GM18517 (cell line): ENCODE data around the gene KRTAP4-3.
"Not testable (repeated sequence)": the region's sequence is repeated elsewhere in the genome, so short reads cannot be mapped to it uniquely, and the experiment has no call there.

Source experiments
- ATAC-seq: cut with Tn5 transposase; IDR thresholded peaks from one replicate; pipeline ENCODE4 v1.9.1; 2021; ENCODE audit warnings: mild to moderate bottlenecking, moderate library complexity; ENCODE audit not compliant: unreplicated experiment

Gene KRTAP4-3

DNA sequence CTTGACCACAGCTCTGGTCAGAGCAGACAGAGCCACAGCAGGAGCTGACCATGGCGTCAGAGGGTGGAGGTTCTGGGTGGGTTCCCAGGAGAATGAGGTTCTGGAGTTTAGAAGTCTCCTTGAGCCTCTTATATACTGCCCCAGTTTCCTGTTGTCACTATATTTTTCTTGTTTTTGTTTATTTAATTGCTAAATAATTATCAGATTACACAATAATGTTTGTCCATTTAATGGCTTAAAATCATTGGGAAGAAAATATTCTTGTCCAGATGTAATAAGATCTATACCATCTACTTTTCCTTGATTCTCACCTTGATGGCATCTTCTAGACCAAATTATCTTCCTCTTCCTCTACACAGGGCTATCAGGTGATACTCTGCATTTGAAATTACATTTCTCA lies at the start of gene KRTAP4-3:
Gene KRTAP4-3 (minus strand): TSS at position 101 of the 400 bp plus-strand sequence. CDS start 49 bp downstream, at position 52.
- no peak for ATAC-seq

DNA sequence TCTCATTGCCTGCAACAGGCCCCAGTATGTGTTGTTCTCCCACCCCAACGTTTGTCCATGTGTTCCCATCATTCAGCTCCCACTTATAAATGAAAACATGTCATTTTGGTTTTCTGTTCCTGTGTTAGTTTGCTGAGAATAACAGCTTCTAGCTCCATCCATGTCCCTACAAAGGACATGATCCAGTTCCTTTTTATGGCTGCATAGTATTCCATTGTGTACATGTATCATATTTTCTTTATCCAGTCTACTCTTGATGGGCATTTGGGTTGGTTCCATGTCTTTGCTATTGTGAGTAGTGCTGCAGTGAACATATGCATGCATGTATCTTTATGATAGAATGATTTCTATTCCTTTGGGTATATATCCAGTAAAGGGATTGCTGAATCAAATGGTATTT lies 47.7 kb upstream of the KRTAP4-3 start:
- ATAC-seq = no peak

- ATAC-seq = no peak
These were observed 44.6 kb upstream of the KRTAP4-3 start for GRCh38 chr17:41212524-41213169.

- no peak for ATAC-seq
These were observed 43.9 kb upstream of the KRTAP4-3 start for GRCh38 chr17:41211845-41212466.

- ATAC-seq = no peak
These were observed 31.5 kb upstream of the KRTAP4-3 start for GRCh38 chr17:41199421-41200078.

DNA sequence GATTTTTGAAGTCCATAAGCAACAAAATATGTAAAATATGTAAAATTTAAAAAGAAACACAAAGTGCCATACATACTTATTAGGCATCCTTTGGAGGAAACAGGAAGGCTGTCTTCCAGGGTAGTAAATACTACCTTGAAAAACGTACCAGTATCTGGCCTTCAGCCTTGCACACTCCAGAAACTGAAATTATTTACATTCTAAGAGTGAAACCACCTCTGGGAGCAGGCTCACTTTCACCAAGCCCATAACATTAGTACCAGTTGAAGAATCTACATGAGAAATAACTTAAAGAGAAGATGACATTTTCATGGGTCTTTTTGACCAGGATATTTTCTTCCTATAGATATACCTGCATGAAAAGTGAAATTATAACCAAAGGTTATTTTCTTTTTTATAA lies 28.0 kb upstream of the KRTAP4-3 start:
- ATAC-seq = no peak

GRCh38 chr17:41190328-41190727 lies 22.3 kb upstream of the KRTAP4-3 start:
- no peak for ATAC-seq

DNA sequence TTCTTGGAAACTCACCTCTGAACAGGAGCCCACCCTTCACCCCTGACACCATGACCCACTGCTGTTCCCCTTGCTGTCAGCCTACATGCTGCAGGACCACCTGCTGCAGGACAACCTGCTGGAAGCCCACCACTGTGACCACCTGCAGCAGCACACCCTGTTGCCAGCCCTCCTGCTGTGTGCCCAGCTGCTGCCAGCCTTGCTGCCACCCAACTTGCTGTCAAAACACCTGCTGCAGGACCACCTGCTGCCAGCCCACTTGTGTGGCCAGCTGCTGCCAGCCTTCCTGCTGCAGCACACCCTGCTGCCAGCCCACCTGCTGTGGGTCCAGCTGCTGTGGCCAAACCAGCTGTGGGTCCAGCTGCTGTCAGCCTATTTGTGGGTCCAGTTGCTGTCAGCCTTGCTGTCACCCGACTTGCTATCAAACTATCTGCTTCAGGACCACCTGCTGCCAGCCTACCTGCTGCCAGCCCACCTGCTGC lies 21.9 kb upstream of the KRTAP4-3 start, which contains the start of gene KRTAP9-1:
Gene KRTAP9-1 (plus strand): TSS at position 51 of the 482 bp plus-strand sequence. CDS start 0 bp downstream, at position 51.
- not testable (repeated sequence) for ATAC-seq

- ATAC-seq = no peak
These were observed 18.9 kb upstream of the KRTAP4-3 start for GRCh38 chr17:41186872-41187271.

- no peak for ATAC-seq
These were observed 17.0 kb upstream of the KRTAP4-3 start for GRCh38 chr17:41185001-41185400.

GRCh38 chr17:41184480-41184961 lies 16.5 kb upstream of the KRTAP4-3 start, which contains the start of gene KRTAP4-1:
TSS of gene KRTAP4-1 (minus strand) at chr17:41184911. CDS start at chr17:41184854, 57 bp downstream.
- no peak for ATAC-seq

- no peak for ATAC-seq
These were observed 11.0 kb upstream of the KRTAP4-3 start for GRCh38 chr17:41178843-41179616.

DNA sequence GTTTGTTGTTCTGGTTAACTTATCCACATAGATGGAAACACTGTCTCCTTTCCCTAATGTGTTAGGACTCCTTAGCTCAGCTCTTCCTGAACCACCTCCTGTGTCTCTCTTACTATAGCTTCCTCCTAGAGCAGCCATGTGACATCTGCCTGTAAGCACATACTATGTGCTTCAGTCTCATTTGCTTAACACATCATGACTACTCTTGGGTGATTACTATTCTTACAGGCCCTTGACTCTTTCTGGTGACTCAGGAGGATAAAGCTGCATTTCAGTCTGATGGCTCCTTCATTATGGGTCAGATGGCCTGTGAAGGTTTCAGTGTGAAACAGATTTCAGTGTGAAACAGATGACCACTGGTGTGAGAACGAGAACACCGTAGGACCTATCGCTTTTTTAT lies 10.3 kb upstream of the KRTAP4-3 start:
- no peak for ATAC-seq

GRCh38 chr17:41177727-41178271 lies 9.8 kb upstream of the KRTAP4-3 start, which contains the start of gene KRTAP4-2:
TSS of gene KRTAP4-2 (minus strand) at chr17:41178221. CDS start at chr17:41178164, 57 bp downstream.
- no peak for ATAC-seq

GRCh38 chr17:41176744-41177387 lies 8.8 kb upstream of the KRTAP4-3 start:
- no peak for ATAC-seq

GRCh38 chr17:41171886-41172285 lies 3.9 kb upstream of the KRTAP4-3 start:
- ATAC-seq = no peak

- ATAC-seq = no peak
These were observed 460 bp downstream of the KRTAP4-3 start for GRCh38 chr17:41167561-41167960.

DNA sequence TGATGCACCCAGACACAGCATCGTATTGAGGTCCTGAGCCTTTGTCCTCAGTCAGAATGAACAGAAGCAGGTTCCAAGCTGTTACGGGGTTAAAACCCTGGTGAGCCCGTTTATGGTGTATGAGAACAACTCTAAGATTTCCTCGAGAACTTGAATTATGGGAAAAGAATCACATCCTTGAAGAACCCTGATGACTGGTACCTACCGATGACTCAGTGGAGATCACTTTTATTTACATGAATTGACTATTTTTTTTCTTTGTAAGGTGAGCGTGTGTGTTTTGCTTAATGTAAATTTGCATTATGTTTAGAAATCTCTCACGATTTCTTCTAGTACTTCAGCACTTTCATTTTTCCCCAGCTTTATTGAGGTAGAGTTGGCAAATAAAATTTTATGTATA lies 4.2 kb downstream of the KRTAP4-3 start:
- ATAC-seq = no peak

DNA sequence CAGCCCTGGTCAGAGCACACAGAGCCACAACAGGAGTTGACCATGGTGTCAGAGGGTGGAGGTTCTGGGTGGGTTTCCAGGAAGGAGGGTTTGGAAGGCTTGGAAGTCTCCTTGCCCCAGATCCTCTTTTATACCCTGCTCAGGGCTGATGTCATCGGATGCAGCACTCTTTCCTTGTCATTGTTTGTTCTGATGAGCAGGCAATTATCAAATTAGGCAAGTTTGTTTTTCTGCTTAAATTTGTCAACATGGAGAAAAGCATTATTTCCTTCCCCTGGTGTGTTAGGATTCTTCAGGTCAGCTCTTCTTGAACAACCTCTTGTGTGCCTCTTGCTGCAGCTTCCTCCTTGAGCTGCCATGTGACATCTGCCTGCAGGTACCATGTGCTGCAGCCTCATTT lies 7.4 kb downstream of the KRTAP4-3 start, which contains the start of gene KRTAP4-4:
Gene KRTAP4-4 (minus strand): TSS at position 101 of the 400 bp plus-strand sequence. CDS start 57 bp downstream, at position 44.
- ATAC-seq = no peak

DNA sequence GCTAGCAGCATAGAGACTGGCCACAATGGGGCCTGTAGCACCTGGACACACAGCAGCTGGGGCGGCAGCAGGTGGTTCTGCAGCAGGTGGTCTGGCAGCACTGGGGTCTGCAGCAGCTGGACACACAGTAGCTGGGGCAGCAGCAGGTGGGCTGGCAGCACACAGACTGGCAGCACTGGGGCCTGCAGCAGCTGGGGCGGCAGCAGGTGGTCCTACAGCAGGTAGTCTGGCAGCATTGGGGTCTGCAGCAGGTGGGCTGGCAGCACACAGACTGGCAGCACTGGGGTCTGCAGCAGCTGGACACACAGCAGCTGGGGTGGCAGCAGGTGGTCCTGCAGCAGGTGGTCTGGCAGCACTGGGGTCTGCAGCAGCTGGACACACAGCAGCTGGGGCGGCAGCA lies 7.8 kb downstream of the KRTAP4-3 start:
- ATAC-seq = not testable (repeated sequence)
